Urothelium cell line (cell line): ENCODE data around the gene MAGED2.
"Not testable (repeated sequence)": the region's sequence is repeated elsewhere in the genome, so short reads cannot be mapped to it uniquely, and the experiment has no call there.

Source experiments
- DNase-seq: peaks from one replicate; pipeline ENCODE4 v3.0.0; 2011; ENCODE audit warnings: low spot score, mixed read lengths
- FAIRE-seq: peaks from 2 replicates; lab custom pipeline; 2011; peaks lifted over from hg19 to GRCh38; lab: Jason Lieb, UNC

MAGED2 gene

GRCh38 chrX:54817220-54817820 is 9.8 kb downstream of the MAGED2 start:
- FAIRE-seq (no peak), DNase-seq (no peak)

- DNase-seq (no peak), FAIRE-seq (no peak)
These were observed 10.7 kb downstream of the MAGED2 start for GRCh38 chrX:54818221-54818620.

- FAIRE-seq, result no peak
- DNase-seq, result no peak
These were observed 11.7 kb downstream of the MAGED2 start for GRCh38 chrX:54819201-54819600.

GRCh38 chrX:54820737-54821136 is 13.2 kb downstream of the MAGED2 start:
- DNase-seq (no peak), FAIRE-seq (no peak)

GRCh38 chrX:54821310-54821709 is 13.8 kb downstream of the MAGED2 start:
- FAIRE-seq (no peak), DNase-seq (no peak)

GRCh38 chrX:54824195-54824594 is 16.6 kb downstream of the MAGED2 start:
- no peak for FAIRE-seq
- DNase-seq, result no peak

GRCh38 chrX:54824722-54825121 is 17.2 kb downstream of the MAGED2 start:
- no peak for DNase-seq
- FAIRE-seq, result no peak

- FAIRE-seq, result no peak
These were observed 18.3 kb downstream of the MAGED2 start for GRCh38 chrX:54825716-54826438.

GRCh38 chrX:54826598-54826997 is 19.1 kb downstream of the MAGED2 start:
- no peak for DNase-seq
- no peak for FAIRE-seq

More at GRCh38 chrX:54825716-54826438, 18.3 kb downstream of the MAGED2 start:
- DNase-seq, result no peak

- DNase-seq (no peak), FAIRE-seq (no peak)
These were observed 31.0 kb downstream of the MAGED2 start for GRCh38 chrX:54838583-54838982.

- not testable (repeated sequence) for FAIRE-seq, DNase-seq
These were observed 33.8 kb downstream of the MAGED2 start for GRCh38 chrX:54841184-54841874.

- FAIRE-seq (no peak), DNase-seq (no peak)
These were observed 35.1 kb downstream of the MAGED2 start for GRCh38 chrX:54842607-54843006.

- FAIRE-seq (no peak), DNase-seq (no peak)
These were observed 35.5 kb downstream of the MAGED2 start for GRCh38 chrX:54843050-54843449.

- not testable (repeated sequence) for DNase-seq, FAIRE-seq
These were observed 40.2 kb downstream of the MAGED2 start for GRCh38 chrX:54847700-54848099.

GRCh38 chrX:54865208-54865607 is 57.7 kb downstream of the MAGED2 start:
- no peak for DNase-seq
- FAIRE-seq, result no peak
